Measurements from ENCODE around the gene ACSM2A. TPM values are rescaled to one million over a fixed set of nuclear protein-coding genes. Genes with fewer than 3 reads are reported as not detected.

ACSM2A gene
- not detected in 2 replicates for total RNA-seq

GRCh38 chr16:20451364-20451763 is at the start of gene ACSM2A:
Gene ACSM2A (plus strand): TSS chr16:20451521. CDS start chr16:20460115, 8,594 bp downstream.

GRCh38 chr16:20404637-20405036 is 46.7 kb upstream of the ACSM2A start, which contains the start of gene PDILT:
Gene PDILT (minus strand): TSS chr16:20404737. CDS start chr16:20399300, 5,437 bp downstream.

DNA sequence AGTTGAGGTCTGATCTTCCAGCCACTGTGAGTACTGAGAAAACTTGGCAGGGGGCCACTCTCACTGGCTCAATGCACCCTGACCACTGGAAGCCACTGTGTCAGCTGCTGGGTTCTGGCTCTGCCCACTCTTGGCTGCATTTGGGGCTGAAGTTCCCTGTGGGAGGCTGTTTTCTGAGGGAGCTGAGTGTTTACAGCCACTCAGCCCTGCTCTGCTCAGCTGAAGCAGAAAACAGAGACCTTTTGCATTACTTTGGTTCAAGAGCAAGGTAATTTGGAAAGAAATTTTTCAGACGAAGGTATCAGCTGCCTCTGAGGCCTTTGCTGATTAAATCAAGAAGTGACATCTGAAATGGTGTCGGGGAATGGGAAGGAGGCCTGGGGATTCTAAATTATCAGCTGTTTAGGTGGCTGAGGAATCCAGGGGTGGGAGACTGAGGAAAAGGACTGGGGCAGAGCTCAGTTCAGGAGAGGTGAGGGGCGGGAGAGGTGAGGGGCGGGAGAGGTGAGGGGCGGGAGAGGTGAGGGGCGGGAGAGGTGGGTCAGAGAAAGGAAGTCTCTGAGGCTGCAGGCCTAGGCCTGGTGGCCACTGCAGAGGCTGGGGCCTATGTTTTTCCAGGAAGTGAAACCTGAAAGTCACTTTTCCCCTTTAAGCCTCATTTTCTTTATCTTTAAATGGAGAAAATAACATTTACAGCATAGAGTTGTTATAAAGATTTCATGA is 41.8 kb upstream of the ACSM2A start, which contains the start of gene ACSM5:
TSS of gene ACSM5 (plus strand) at position 137 of the 723 bp plus-strand sequence. CDS start 1,951 bp downstream, outside the sequence.

Other genes with a start within 250 kb of the ACSM2A start
- not detected in 2 replicates for gene GP2, start 124.0 kb upstream of the ACSM2A start, total RNA-seq
- gene UMOD, start 98.8 kb upstream of the ACSM2A start, total RNA-seq, result not detected in 2 replicates
- gene PDILT, start 46.8 kb upstream of the ACSM2A start, total RNA-seq, result not detected in 2 replicates
- not detected in 2 replicates for gene ACSM5, start 42.0 kb upstream of the ACSM2A start, total RNA-seq
- not detected in 2 replicates for gene ACSM2B, start 124.8 kb downstream of the ACSM2A start, total RNA-seq
- gene ACSM1, start 246.2 kb downstream of the ACSM2A start, total RNA-seq, result not detected in 2 replicates

Measured in bronchial smooth muscle cell (primary cell).